Adrenal gland (tissue), 12 donors: Measurements from ENCODE around the gene VEZT. TPM values are rescaled to one million over a fixed set of nuclear protein-coding genes. Genes with fewer than 3 reads are reported as not detected.

ENCODE experiments used
- DNase-seq, 7 donors: peaks; one replicate each; pipeline ENCODE4 v3.0.0-alpha.2; 2019 to 2020
- H3K27ac ChIP-seq, 5 donors: fragments of 200-600 bp; sonication (generic) in 4 of 5; 1 replicate in 3 of 5; 2 replicates in 2 of 5; pipeline versions ENCODE4 v1.5.1 to v1.8.0; 2016 to 2020; ENCODE audit warnings: mild to moderate bottlenecking in 1 of 5
- H3K27me3 ChIP-seq: fragments of 200-600 bp; 2 replicates; pipeline ENCODE4 v1.8.0; 2021
- H3K36me3 ChIP-seq, 2 donors: fragments of 200-600 bp; replicated peaks in 1 of 2; 1 replicate in 1 of 2; 2 replicates in 1 of 2; pipeline versions ENCODE4 v1.5.1 to v1.8.0; 2018 to 2022
- H3K4me1 ChIP-seq, 2 donors: fragments of 200-600 bp; replicated peaks in 1 of 2; 1 replicate in 1 of 2; 2 replicates in 1 of 2; pipeline versions ENCODE4 v1.5.1 to v1.8.0; 2018 to 2021
- H3K4me3 ChIP-seq, 4 donors: fragments of 200-600 bp; sonication (generic) in 3 of 4; one replicate each; pipeline ENCODE4 v1.5.1; 2016 to 2018
- H3K9me3 ChIP-seq, 3 donors: fragments of 200-600 bp; sonication (generic) in 1 of 3; replicated peaks in 1 of 3; 1 replicate in 2 of 3; 2 replicates in 1 of 3; pipeline versions ENCODE4 v1.5.1 to v1.8.0; 2016 to 2021
- POLR2A ChIP-seq, 2 donors: fragments of 450-650 bp; IDR thresholded peaks; one replicate each; pipeline ENCODE4 v1.6.1; 2017; ENCODE audit warnings: antibody characterized with exemption in 2 of 2, mild to moderate bottlenecking in 2 of 2, moderate library complexity in 1 of 2
- WGBS, 4 donors: extraction: QIAGEN DNeasy Blood & Tissue Kit in 2 of 4; methylation state at CpG; one replicate each; pipeline versions ENCODE4 v1.1.5 to v1.1.7; 2013 to 2017; 5-methylcytosine and 5-hydroxymethylcytosine counted together
- intact Hi-C, 2 donors: fragments of 100-400 bp; cut with DNase I; formaldehyde crosslinking; loops; one replicate each; pipeline versions ENCODE4 v1.14.1 to v1.15.0; 2022 to 2023
- polyA plus RNA-seq, 3 donors: library from polyadenylated mRNA; stranded (reverse); fragments of 200-250 nt in 2 of 3; fragments of 350-450 nt in 1 of 3; fragmentation: Illumina TruSeq in 1 of 3; extraction: RNeasy Lipid Tissue Mini Kit (QIAGEN cat#74804) in 1 of 3; gene quantifications; one replicate each; pipeline ENCODE4 v1.2.3, GENCODE V29; 2013 to 2014
- total RNA-seq, 9 donors: library from RNA; depleted of rRNA in 4 of 9; stranded (reverse); fragments of >200 nt in 4 of 9; fragments of 120-200 nt in 1 of 9; fragmentation: NEBNext Ultra II Directional in 1 of 9; extraction: Animal tissue kit (Norgen Biotek cat#: 25700) in 1 of 9; gene quantifications; one replicate each; pipeline versions ENCODE4 v1.1.0 to v1.2.4, GENCODE V29; 2013 to 2023
- TF ChIP-seq, protein P1 (sequence below), 6 experiments: fragments of 450-650 bp in 4 of 6; fragments of 200-600 bp in 2 of 6; sonication (generic) in 1 of 6; IDR thresholded peaks; 1 replicate in 5 of 6; 2 replicates in 1 of 6; pipeline versions ENCODE4 v1.5.1 to v1.8.0; 2016 to 2021; ENCODE audit warnings: antibody characterized with exemption in 6 of 6, mild to moderate bottlenecking in 2 of 6, moderate library complexity in 1 of 6
- donor health status: healthy with polysubstance abuse.
- donor health status: Bipolar disorder and iron deficiency.
- donor health status: DM: yes; HTN: yes; CAD: no.
- donor health status: DM: no; HTN: no; CAD: no.
- donor health status: DM: no; HTN: no; CAD: no.
- donor health status: DM: yes; HTN: yes; CAD: no.

VEZT gene
- total and polyA plus RNA-seq, 12 donors: 34.8 to 189 (median 88.3) TPM

GRCh38 chr12:95318071-95318545 is 100.5 kb downstream of the VEZT start:
- no peak for DNase-seq
- no peaks in the 10 kb centered on the region for H3K36me3 ChIP-seq
- 92 to 96% (median 94%) methylated on average over 2 of the region's 2 CpGs for WGBS, 4 donors

DNA sequence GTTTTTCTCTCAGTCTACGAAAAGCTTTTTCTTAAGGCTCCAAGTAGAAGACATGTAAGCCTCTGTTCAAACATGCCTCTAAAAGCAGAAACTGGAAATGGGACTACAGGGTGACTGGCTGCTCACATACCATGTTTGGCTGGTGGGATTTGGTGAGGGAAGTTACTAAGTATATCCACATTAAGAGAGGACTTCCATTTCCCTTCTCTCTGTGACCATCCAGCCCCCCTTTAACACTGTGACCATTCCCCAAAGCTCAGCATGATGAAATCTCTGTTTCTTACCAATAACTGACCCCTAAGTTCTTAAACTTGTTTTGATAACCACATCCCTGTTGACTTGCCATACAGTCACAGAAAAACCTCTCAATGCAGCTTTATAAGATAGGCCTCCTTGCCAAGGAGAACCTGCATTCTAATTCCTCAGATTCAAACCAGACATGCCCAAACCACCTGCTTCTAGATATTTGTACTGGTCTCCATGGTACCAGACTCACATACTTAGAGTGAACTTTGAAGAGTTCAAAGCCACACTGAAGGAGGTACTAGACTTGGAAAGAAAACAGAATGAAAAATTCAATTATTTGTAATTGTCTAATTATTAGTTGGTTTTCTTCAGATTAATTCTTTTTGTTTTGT is 102.2 kb downstream of the VEZT start:
- intact Hi-C loops: no loop called here
- Histone ChIP-seq H3K36me3 (no peaks in the 10 kb centered on the region), H3K4me1 (no peaks in the 10 kb centered on the region), H3K27me3 (no peaks in the 10 kb centered on the region), H3K9me3 (no peaks in the 10 kb centered on the region), H3K27ac (no peak overlapping the region), H3K4me3 (no peak overlapping the region)
- no peak for TF ChIP-seq POLR2A (IDR thresholded peaks at IDR 0.05)
- TF ChIP-seq, protein P1, sequence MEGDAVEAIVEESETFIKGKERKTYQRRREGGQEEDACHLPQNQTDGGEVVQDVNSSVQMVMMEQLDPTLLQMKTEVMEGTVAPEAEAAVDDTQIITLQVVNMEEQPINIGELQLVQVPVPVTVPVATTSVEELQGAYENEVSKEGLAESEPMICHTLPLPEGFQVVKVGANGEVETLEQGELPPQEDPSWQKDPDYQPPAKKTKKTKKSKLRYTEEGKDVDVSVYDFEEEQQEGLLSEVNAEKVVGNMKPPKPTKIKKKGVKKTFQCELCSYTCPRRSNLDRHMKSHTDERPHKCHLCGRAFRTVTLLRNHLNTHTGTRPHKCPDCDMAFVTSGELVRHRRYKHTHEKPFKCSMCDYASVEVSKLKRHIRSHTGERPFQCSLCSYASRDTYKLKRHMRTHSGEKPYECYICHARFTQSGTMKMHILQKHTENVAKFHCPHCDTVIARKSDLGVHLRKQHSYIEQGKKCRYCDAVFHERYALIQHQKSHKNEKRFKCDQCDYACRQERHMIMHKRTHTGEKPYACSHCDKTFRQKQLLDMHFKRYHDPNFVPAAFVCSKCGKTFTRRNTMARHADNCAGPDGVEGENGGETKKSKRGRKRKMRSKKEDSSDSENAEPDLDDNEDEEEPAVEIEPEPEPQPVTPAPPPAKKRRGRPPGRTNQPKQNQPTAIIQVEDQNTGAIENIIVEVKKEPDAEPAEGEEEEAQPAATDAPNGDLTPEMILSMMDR (IDR thresholded peaks at IDR 0.05): no peak
- no peak for DNase-seq
- 93 to 100% (median 98%) methylated on average over 1 of the region's 1 CpG for whole genome bisulfite sequencing, 4 donors

More at GRCh38 chr12:95318071-95318545, 100.5 kb downstream of the VEZT start:
- intact Hi-C loops: no loop called here
- Histone ChIP-seq H3K27me3 (no peaks in the 10 kb centered on the region), H3K27ac (no peak overlapping the region), H3K4me1 (no peaks in the 10 kb centered on the region), H3K9me3 (no peaks in the 10 kb centered on the region), H3K4me3 (no peak overlapping the region)
- no peak for TF ChIP-seq POLR2A (IDR thresholded peaks at IDR 0.05)
- TF ChIP-seq, protein P1 (IDR thresholded peaks at IDR 0.05): no peak

DNA sequence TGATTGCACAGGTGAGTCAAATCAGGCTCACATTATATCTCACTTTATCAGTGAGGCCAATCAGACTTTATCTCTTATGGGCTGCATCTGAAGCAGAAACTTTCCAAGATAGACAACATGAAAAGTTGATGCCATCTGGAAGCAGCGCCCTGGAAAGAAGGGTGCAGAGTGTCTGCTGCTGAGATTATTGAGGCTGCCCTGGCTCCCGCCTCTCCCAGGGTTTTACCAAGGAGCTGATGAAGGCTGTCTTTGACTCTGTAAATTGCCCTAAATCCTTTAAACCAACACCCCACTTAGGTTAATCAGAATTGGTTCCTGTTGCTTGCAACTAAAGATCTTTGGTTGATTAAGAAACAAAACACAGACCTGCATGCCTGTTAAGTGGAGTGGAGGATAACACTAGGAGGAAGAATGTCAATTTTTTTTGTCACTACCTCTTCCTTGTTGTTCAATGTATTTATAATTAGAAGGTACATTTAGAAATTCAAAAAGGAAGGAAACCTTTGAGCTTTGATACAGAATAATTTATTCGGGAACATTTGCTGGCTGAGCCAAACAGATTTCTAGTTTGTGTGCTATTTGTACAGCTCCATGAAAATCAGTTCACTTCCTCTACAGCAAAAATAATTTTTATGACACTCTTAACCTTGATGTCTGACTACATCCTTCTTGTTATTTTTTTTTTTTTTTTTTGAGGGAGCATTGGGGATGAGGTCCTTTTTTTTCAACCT is 104.1 kb downstream of the VEZT start:
- Histone ChIP-seq H3K27me3 (no peaks in the 10 kb centered on the region), H3K4me3 (no peak overlapping the region), H3K9me3 (no peaks in the 10 kb centered on the region), H3K4me1 (no peaks in the 10 kb centered on the region), H3K36me3 (no peaks in the 10 kb centered on the region), H3K27ac (no peak overlapping the region)
- intact Hi-C loops: no loop called here
- DNase-seq: no peak
- TF ChIP-seq, protein P1 (IDR thresholded peaks at IDR 0.05): no peak
- WGBS, 4 donors: 65 to 87% (median 71%) methylated on average over 3 of the region's 3 CpGs

DNA sequence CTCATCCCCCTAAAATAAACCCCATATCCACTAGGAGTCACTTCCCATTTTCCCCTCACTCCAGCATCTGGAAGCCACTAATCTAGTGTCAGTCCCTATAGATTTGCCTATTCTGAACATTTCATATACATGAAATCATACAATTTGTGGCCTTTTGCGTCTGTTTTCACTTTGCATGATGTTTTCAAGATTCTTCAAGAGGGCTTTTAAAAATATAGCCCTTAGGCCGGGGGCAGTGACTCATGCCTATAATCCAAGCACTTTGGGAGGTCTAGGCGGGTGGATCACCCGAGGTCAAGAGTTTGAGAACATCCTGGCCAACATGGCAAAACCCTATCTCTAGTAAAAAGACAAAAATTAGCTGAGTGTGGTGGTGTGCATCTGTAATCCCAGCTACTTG is 104.7 kb downstream of the VEZT start:
- H3K27ac ChIP-seq: no peak overlapping the region
- 77 to 82% (median 78%) methylated on average over 4 of the region's 4 CpGs for WGBS, 4 donors
- no peaks in the 10 kb centered on the region for H3K9me3 ChIP-seq
- no peaks in the 10 kb centered on the region for H3K4me1 ChIP-seq
- no peak for DNase-seq
- TF ChIP-seq, protein P1 (IDR thresholded peaks at IDR 0.05): no peak
- TF ChIP-seq POLR2A (IDR thresholded peaks at IDR 0.05): no peak
- no peaks in the 10 kb centered on the region for H3K36me3 ChIP-seq
- no peak overlapping the region for H3K4me3 ChIP-seq
- H3K27me3 ChIP-seq: no peaks in the 10 kb centered on the region
- intact Hi-C loops: no loop called here
